B cell (primary cell): ENCODE measurements around the gene PLCB3. TPM values are rescaled to one million over a fixed set of nuclear protein-coding genes. Genes with fewer than 3 reads are reported as not detected.

Experiments used
- ATAC-seq: fragments of 200-7000 bp; cut with Tn5 transposase; one replicate; pipeline ENCODE4 v1.10.0; 2021; ENCODE audit warnings: low read depth, mild to moderate bottlenecking, moderate number of reproducible peaks, moderate library complexity
- CTCF ChIA-PET: fragments of 350-600 bp; sonication (Branson Sonifier 250); formaldehyde crosslinking; loops from one replicate; lab custom pipeline; 2021; ENCODE audit warnings: antibody characterized with exemption, inconsistent platforms; lab: Charles Lee
- POLR2A ChIA-PET: fragments of 350-600 bp; sonication (Branson Sonifier 250); formaldehyde crosslinking; loops from one replicate; lab custom pipeline; 2021; ENCODE audit warnings: antibody characterized with exemption; lab: Charles Lee
- DNase-seq: peaks from one replicate; pipeline ENCODE4 v3.0.0; 2013
- H2AFZ ChIP-seq: 2 replicates; pipeline ENCODE4 v1.6.1; 2012; ENCODE audit warnings: mild to moderate bottlenecking, low read depth, low read length; ENCODE audit not compliant: insufficient read depth, poor library complexity, severe bottlenecking
- H3K27ac ChIP-seq, 2 donors: 1 replicate in 1 of 2; 2 replicates in 1 of 2; pipeline ENCODE4 v1.5.1; 2012 to 2013; ENCODE audit warnings: low read length in 2 of 2, mild to moderate bottlenecking in 2 of 2, moderate library complexity in 1 of 2
- H3K27me3 ChIP-seq, 4 experiments: fragments of 200-600 bp in 1 of 4; sonication (generic) in 1 of 4; replicated peaks in 1 of 4; 1 replicate in 2 of 4; 2 replicates in 2 of 4; pipeline versions ENCODE4 v1.6.1 to v1.7.0; 2013 to 2016; ENCODE audit warnings: low read length in 3 of 4, mild to moderate bottlenecking in 2 of 4, mixed read lengths in 1 of 4, moderate library complexity in 1 of 4; ENCODE audit not compliant: insufficient read depth in 4 of 4, control insufficient read depth in 3 of 4; ENCODE audit errors: control extremely low read depth in 1 of 4
- H3K36me3 ChIP-seq, 2 experiments: replicated peaks in 1 of 2; 1 replicate in 1 of 2; 2 replicates in 1 of 2; pipeline versions ENCODE4 v1.6.1 to v1.7.1; 2013; ENCODE audit warnings: low read length in 1 of 2; ENCODE audit not compliant: insufficient read depth in 2 of 2, control insufficient read depth in 1 of 2; ENCODE audit errors: control extremely low read depth in 1 of 2, extremely low read depth in 1 of 2
- H3K4me1 ChIP-seq, 2 donors: fragments of 200-600 bp in 1 of 2; sonication (generic) in 1 of 2; 1 replicate in 1 of 2; 2 replicates in 1 of 2; pipeline versions ENCODE4 v1.5.1 to v1.6.1; 2013 to 2017; ENCODE audit warnings: low read length in 2 of 2; ENCODE audit not compliant: control insufficient read depth in 2 of 2, insufficient read depth in 2 of 2
- H3K4me2 ChIP-seq: replicated peaks from 2 replicates; pipeline ENCODE3; 2012; ENCODE audit warnings: mild to moderate bottlenecking, low read depth, low read length; ENCODE audit not compliant: poor library complexity, severe bottlenecking
- H3K4me3 ChIP-seq, 5 experiments: fragments of 200-600 bp in 1 of 5; sonication (generic) in 1 of 5; 1 replicate in 3 of 5; 2 replicates in 2 of 5; pipeline versions ENCODE4 v1.5.1 to v1.7.0; 2011 to 2016; ENCODE audit warnings: low read length in 4 of 5, mild to moderate bottlenecking in 4 of 5, low read depth in 2 of 5, control low read depth in 1 of 5, moderate library complexity in 1 of 5; ENCODE audit not compliant: insufficient read depth in 1 of 5; ENCODE audit errors: control extremely low read depth in 1 of 5, extremely low read depth in 1 of 5
- H3K79me2 ChIP-seq: fragments of 200-600 bp; sonication (generic); one replicate; pipeline ENCODE4 v1.6.0; 2016; ENCODE audit warnings: low read length; ENCODE audit not compliant: control insufficient read depth, insufficient read depth
- H3K9ac ChIP-seq: fragments of 200-600 bp; sonication (generic); 2 replicates; pipeline ENCODE4 v1.6.1; 2017; ENCODE audit warnings: mild to moderate bottlenecking, low read length, moderate library complexity
- H3K9me3 ChIP-seq, 3 donors: one replicate each; pipeline versions ENCODE4 v1.6.1 to v1.7.1; 2013; ENCODE audit warnings: low read length in 2 of 3; ENCODE audit not compliant: control insufficient read depth in 2 of 3, insufficient read depth in 1 of 3; ENCODE audit errors: control extremely low read depth in 1 of 3
- H4K20me1 ChIP-seq: 2 replicates; pipeline ENCODE4 v1.6.0; 2012; ENCODE audit warnings: mild to moderate bottlenecking, low read length; ENCODE audit not compliant: insufficient read depth, control insufficient read depth, poor library complexity, severe bottlenecking
- H3K27ac Mint-ChIP-seq: one replicate; pipeline ENCODE4 v1.8.0; 2021; ENCODE audit warnings: mixed read lengths
- H3K27me3 Mint-ChIP-seq: one replicate; pipeline ENCODE4 v1.8.0; 2021; ENCODE audit warnings: mixed read lengths
- H3K4me1 Mint-ChIP-seq: one replicate; pipeline ENCODE4 v1.8.0; 2021; ENCODE audit warnings: mixed read lengths
- H3K4me3 Mint-ChIP-seq: one replicate; pipeline ENCODE4 v1.8.0; 2021; ENCODE audit warnings: mixed read lengths
- H3K9me3 Mint-ChIP-seq: one replicate; pipeline ENCODE4 v1.8.0; 2022; ENCODE audit warnings: mixed read lengths; ENCODE audit not compliant: insufficient read depth
- EZH2 ChIP-seq: IDR thresholded peaks from 2 replicates; pipeline ENCODE4 v1.6.1; 2012; ENCODE audit warnings: borderline replicate concordance, low read depth, mild to moderate bottlenecking, moderate library complexity, low read length; ENCODE audit not compliant: insufficient read depth, poor library complexity, severe bottlenecking
- WGBS: methylation state at CpG from one replicate; pipeline ENCODE4 v1.1.5; 2013; ENCODE audit warnings: missing lambda C conversion rate; ENCODE audit not compliant: insufficient coverage; 5-methylcytosine and 5-hydroxymethylcytosine counted together
- intact Hi-C: fragments of 100-400 bp; cut with micrococcal nuclease; formaldehyde crosslinking; loops from one replicate; pipeline ENCODE4 v1.10.0; 2022
- polyA plus RNA-seq: library from polyadenylated mRNA; depleted of rRNA; stranded (reverse); fragments of >200 nt; gene quantifications from 2 replicates; pipeline ENCODE4 v1.2.3, GENCODE V29; 2012
- total RNA-seq, 2 donors: library from RNA; stranded (reverse); fragments of 120-200 nt in 1 of 2; gene quantifications; 1 replicate in 1 of 2; 2 replicates in 1 of 2; pipeline versions ENCODE4 v1.2.3 to v1.2.4, GENCODE V29; 2013 to 2022
- TF ChIP-seq, protein P1 (sequence below): fragments of 200-600 bp; IDR thresholded peaks from one replicate; pipeline ENCODE4 v1.8.0; 2022; ENCODE audit warnings: antibody characterized with exemption, mild to moderate bottlenecking

The PLCB3 gene
- total and polyA plus RNA-seq, 2 donors (not counting 1 experiment from before 2014, with no cell fraction given) = 3.0 to 8.1 TPM

GRCh38 chr11:64232182-64232966 lies 19.0 kb upstream of the PLCB3 start:
- H3K4me1 ChIP-seq = peaks cover 38 to 59% of the 10 kb centered on the region in 2 donors

More at GRCh38 chr11:64232182-64232966, 19.0 kb upstream of the PLCB3 start:
- WGBS = 93% methylated on average over 13 of the region's 15 CpGs
- CTCF ChIA-PET = interaction anchor here (0.7 to 1.6 kb wide), 8 partner anchors 8 to 72 kb away, joined by 3 to 6 read pairs (median 4); partner anchors contain the start of gene ESRRA
- Mint-ChIP-seq H3K27me3 (no peaks in the 10 kb centered on the region), H3K4me1 (peaks cover 55% of the 10 kb centered on the region), H3K27ac (peak overlapping the region; percentile 72), H3K4me3 (peak overlapping the region; percentile 76), H3K9me3 (no peaks in the 10 kb centered on the region)
- H3K27me3 ChIP-seq = no peaks in the 10 kb centered on the region
- H3K9me3 ChIP-seq = no peaks in the 10 kb centered on the region
- intact Hi-C loops = no loop called here
- peaks cover 0 to 10% of the 10 kb centered on the region in 2 experiments for H3K36me3 ChIP-seq
- H3K79me2 ChIP-seq = peaks cover 24% of the 10 kb centered on the region
- ATAC-seq (no peak), DNase-seq (no peak)
- H3K4me2 ChIP-seq = peak overlapping the region; percentile 99
- no peak overlapping the region for H3K4me3 ChIP-seq
- H3K27ac ChIP-seq = no peak overlapping the region
- H4K20me1 ChIP-seq = peaks cover 25% of the 10 kb centered on the region
- POLR2A ChIA-PET = interaction anchor here (0.6 to 2.4 kb wide), 7 partner anchors 9 to 69 kb away, joined by 3 to 11 read pairs (median 5); partner anchors contain the start of genes FKBP2 and STIP1
- H3K9ac ChIP-seq = no peak overlapping the region
- TF ChIP-seq, protein P1, sequence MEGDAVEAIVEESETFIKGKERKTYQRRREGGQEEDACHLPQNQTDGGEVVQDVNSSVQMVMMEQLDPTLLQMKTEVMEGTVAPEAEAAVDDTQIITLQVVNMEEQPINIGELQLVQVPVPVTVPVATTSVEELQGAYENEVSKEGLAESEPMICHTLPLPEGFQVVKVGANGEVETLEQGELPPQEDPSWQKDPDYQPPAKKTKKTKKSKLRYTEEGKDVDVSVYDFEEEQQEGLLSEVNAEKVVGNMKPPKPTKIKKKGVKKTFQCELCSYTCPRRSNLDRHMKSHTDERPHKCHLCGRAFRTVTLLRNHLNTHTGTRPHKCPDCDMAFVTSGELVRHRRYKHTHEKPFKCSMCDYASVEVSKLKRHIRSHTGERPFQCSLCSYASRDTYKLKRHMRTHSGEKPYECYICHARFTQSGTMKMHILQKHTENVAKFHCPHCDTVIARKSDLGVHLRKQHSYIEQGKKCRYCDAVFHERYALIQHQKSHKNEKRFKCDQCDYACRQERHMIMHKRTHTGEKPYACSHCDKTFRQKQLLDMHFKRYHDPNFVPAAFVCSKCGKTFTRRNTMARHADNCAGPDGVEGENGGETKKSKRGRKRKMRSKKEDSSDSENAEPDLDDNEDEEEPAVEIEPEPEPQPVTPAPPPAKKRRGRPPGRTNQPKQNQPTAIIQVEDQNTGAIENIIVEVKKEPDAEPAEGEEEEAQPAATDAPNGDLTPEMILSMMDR = no peak
- no peak for TF ChIP-seq EZH2
- no peak overlapping the region for H2AFZ ChIP-seq
